ENCODE data around the gene IER2.

The IER2 gene

GRCh38 chr19:13110099-13110610 is 40.1 kb upstream of the IER2 start:
- Histone ChIP-seq H3K4me1 (ENCODE audit: insufficient read depth, low read length, severe bottlenecking) (peaks cover 15% of the 10 kb centered on the region), H2AFZ (ENCODE audit: low read length) (no peak overlapping the region), H3K4me2 (ENCODE audit: low read length) (no peak overlapping the region), H3K9me3 (ENCODE audit: low read length) (no peaks in the 10 kb centered on the region), H3K4me3 (ENCODE audit: low read depth, low read length, poor library complexity, severe bottlenecking) (no peak overlapping the region), H3K27me3 (ENCODE audit: insufficient read depth, low read length) (no peaks in the 10 kb centered on the region), H4K20me1 (ENCODE audit: insufficient read depth, low read length) (no peaks in the 10 kb centered on the region), H3K9me2 (ENCODE audit: low read depth, low read length) (no peaks in the 10 kb centered on the region), H3K79me2 (ENCODE audit: insufficient read depth, low read length) (no peaks in the 10 kb centered on the region), H3K27ac (ENCODE audit: low read depth, low read length, poor library complexity, severe bottlenecking) (no peak overlapping the region), H3K36me3 (ENCODE audit: insufficient read depth, low read length) (peaks cover 31% of the 10 kb centered on the region), H3K9ac (ENCODE audit: low read length) (no peak overlapping the region), H3F3A (ENCODE audit: insufficient read depth, low read length) (no peaks in the 10 kb centered on the region)
- no peak for TF ChIP-seq CTCF (IDR thresholded peaks at IDR 0.05; ENCODE audit: low read length)
- no peak for TF ChIP-seq EZH2 (IDR thresholded peaks at IDR 0.05; ENCODE audit: borderline replicate concordance, low read length)

- Histone ChIP-seq H3K27me3 (ENCODE audit: insufficient read depth, low read length) (no peaks in the 10 kb centered on the region), H3K36me3 (ENCODE audit: insufficient read depth, low read length) (peaks cover 27% of the 10 kb centered on the region), H3K9ac (ENCODE audit: low read length) (no peak overlapping the region)
Observed at GRCh38 chr19:13112555-13112954, 37.7 kb upstream of the IER2 start.

GRCh38 chr19:13115936-13116281 is 34.3 kb upstream of the IER2 start:
- Histone ChIP-seq H3K4me1 (ENCODE audit: insufficient read depth, low read length, severe bottlenecking) (peaks cover 42% of the 10 kb centered on the region), H3K36me3 (ENCODE audit: insufficient read depth, low read length) (peaks cover 18% of the 10 kb centered on the region; the same call in 1 of the 2 replicates), H3K9me2 (ENCODE audit: low read depth, low read length) (no peaks in the 10 kb centered on the region), H3F3A (ENCODE audit: insufficient read depth, low read length) (peaks cover 4% of the 10 kb centered on the region; the same call in 1 of the 2 replicates), H4K20me1 (ENCODE audit: insufficient read depth, low read length) (no peaks in the 10 kb centered on the region), H3K27ac (ENCODE audit: low read depth, low read length, poor library complexity, severe bottlenecking) (peak overlapping the region; percentile 41), H3K4me2 (ENCODE audit: low read length) (peak overlapping the region; percentile 82), H3K27me3 (ENCODE audit: insufficient read depth, low read length) (no peaks in the 10 kb centered on the region), H3K4me3 (ENCODE audit: low read depth, low read length, poor library complexity, severe bottlenecking) (peak overlapping the region; percentile 86), H3K9me3 (ENCODE audit: low read length) (no peaks in the 10 kb centered on the region), H3K79me2 (ENCODE audit: insufficient read depth, low read length) (peaks cover 22% of the 10 kb centered on the region; the same call in 1 of the 2 replicates), H3K9ac (ENCODE audit: low read length) (peak overlapping the region; percentile 75), H2AFZ (ENCODE audit: low read length) (no peak overlapping the region)
- no peak for TF ChIP-seq EZH2 (IDR thresholded peaks at IDR 0.05; ENCODE audit: borderline replicate concordance, low read length)
- no peak for TF ChIP-seq CTCF (IDR thresholded peaks at IDR 0.05; ENCODE audit: low read length)

More at GRCh38 chr19:13112555-13112954, 37.7 kb upstream of the IER2 start:
- no peak for TF ChIP-seq CTCF (IDR thresholded peaks at IDR 0.05; ENCODE audit: low read length)
- TF ChIP-seq EZH2 (IDR thresholded peaks at IDR 0.05; ENCODE audit: borderline replicate concordance, low read length) = no peak
- H3K9me2 ChIP-seq (ENCODE audit: low read depth, low read length) = no peaks in the 10 kb centered on the region
- no peaks in the 10 kb centered on the region for H4K20me1 ChIP-seq (ENCODE audit: insufficient read depth, low read length)
- no peak overlapping the region for H3K27ac ChIP-seq (ENCODE audit: low read depth, low read length, poor library complexity, severe bottlenecking)
- H3F3A ChIP-seq (ENCODE audit: insufficient read depth, low read length) = peaks cover 4% of the 10 kb centered on the region; the same call in 1 of the 2 replicates
- no peaks in the 10 kb centered on the region for H3K79me2 ChIP-seq (ENCODE audit: insufficient read depth, low read length)
- no peak overlapping the region for H3K4me2 ChIP-seq (ENCODE audit: low read length)
- H3K9me3 ChIP-seq (ENCODE audit: low read length) = no peaks in the 10 kb centered on the region
- H2AFZ ChIP-seq (ENCODE audit: low read length) = no peak overlapping the region
- peaks cover 17% of the 10 kb centered on the region for H3K4me1 ChIP-seq (ENCODE audit: insufficient read depth, low read length, severe bottlenecking)
- H3K4me3 ChIP-seq (ENCODE audit: low read depth, low read length, poor library complexity, severe bottlenecking) = no peak overlapping the region
